Neuronal stem cell (in vitro differentiated cells): ENCODE results near the gene IFT25.

Source experiments
- DNase-seq: peaks from one replicate; pipeline ENCODE4 v3.0.0-alpha.2; 2013; ENCODE audit warnings: low spot score
- H2AFZ ChIP-seq: one replicate; pipeline ENCODE4 v1.6.1; 2013; ENCODE audit warnings: mild to moderate bottlenecking, low read length, inconsistent platforms
- H2AK5ac ChIP-seq: 2 replicates; pipeline ENCODE4 v1.6.1; 2013; ENCODE audit warnings: low read depth, mild to moderate bottlenecking, inconsistent platforms, low read length, moderate library complexity, mixed read lengths
- H2BK120ac ChIP-seq: 2 replicates; pipeline ENCODE4 v1.6.1; 2013; ENCODE audit warnings: low read depth, mild to moderate bottlenecking, inconsistent platforms, low read length, moderate library complexity, mixed read lengths
- H2BK12ac ChIP-seq: one replicate; pipeline ENCODE4 v1.6.1; 2013; ENCODE audit warnings: low read length, inconsistent platforms
- H2BK15ac ChIP-seq: 2 replicates; pipeline ENCODE4 v1.6.1; 2013; ENCODE audit warnings: mild to moderate bottlenecking, low read length, inconsistent platforms, mixed read lengths
- H2BK5ac ChIP-seq: one replicate; pipeline ENCODE4 v1.6.1; 2013; ENCODE audit warnings: inconsistent platforms, mild to moderate bottlenecking, low read length, moderate library complexity
- H3K14ac ChIP-seq: one replicate; pipeline ENCODE4 v1.6.1; 2013; ENCODE audit warnings: low read length, inconsistent platforms
- H3K18ac ChIP-seq: 2 replicates; pipeline ENCODE4 v1.6.1; 2013; ENCODE audit warnings: low read length, inconsistent platforms
- H3K23ac ChIP-seq: 2 replicates; pipeline ENCODE4 v1.6.1; 2013; ENCODE audit warnings: low read depth, mild to moderate bottlenecking, mixed read lengths, low read length, inconsistent platforms; ENCODE audit not compliant: poor library complexity
- H3K27ac ChIP-seq: replicated peaks from 3 replicates; pipeline ENCODE4 v1.5.1; 2013; ENCODE audit warnings: low read length, inconsistent platforms
- H3K27me3 ChIP-seq, 3 experiments: 2 replicates each; pipeline ENCODE4 v1.6.1; 2013; ENCODE audit warnings: low read length in 3 of 3, mild to moderate bottlenecking in 2 of 3, inconsistent platforms in 1 of 3, low read depth in 1 of 3, mixed read lengths in 1 of 3, moderate library complexity in 1 of 3; ENCODE audit not compliant: control insufficient read depth in 3 of 3, insufficient read depth in 3 of 3
- H3K36me3 ChIP-seq, 2 donors: replicated peaks in 1 of 2; 2 replicates each; pipeline ENCODE4 v1.6.1; 2013; ENCODE audit warnings: low read length in 2 of 2; ENCODE audit not compliant: control insufficient read depth in 2 of 2, insufficient read depth in 2 of 2
- H3K4ac ChIP-seq: 2 replicates; pipeline ENCODE4 v1.6.1; 2013; ENCODE audit warnings: inconsistent platforms, mild to moderate bottlenecking, low read length, moderate library complexity
- H3K4me1 ChIP-seq, 2 donors: 1 replicate in 1 of 2; 2 replicates in 1 of 2; pipeline ENCODE4 v1.6.1; 2013; ENCODE audit warnings: low read length in 2 of 2, low read depth in 1 of 2; ENCODE audit not compliant: control insufficient read depth in 2 of 2, insufficient read depth in 1 of 2
- H3K4me2 ChIP-seq: one replicate; pipeline ENCODE4 v1.6.1; 2013; ENCODE audit warnings: mild to moderate bottlenecking, low read length, inconsistent platforms; ENCODE audit not compliant: insufficient read depth, poor library complexity, severe bottlenecking
- H3K4me3 ChIP-seq, 2 donors: 2 replicates each; pipeline ENCODE4 v1.5.1; 2013; ENCODE audit warnings: low read length in 2 of 2, mild to moderate bottlenecking in 2 of 2, inconsistent platforms in 1 of 2, moderate library complexity in 1 of 2
- H3K79me1 ChIP-seq: one replicate; pipeline ENCODE4 v1.6.1; 2013; ENCODE audit warnings: low read depth, mild to moderate bottlenecking, inconsistent platforms, low read length, moderate library complexity
- H3K9ac ChIP-seq: one replicate; pipeline ENCODE4 v1.6.1; 2013; ENCODE audit warnings: mild to moderate bottlenecking, low read depth, low read length, inconsistent platforms; ENCODE audit not compliant: poor library complexity
- H3K9me3 ChIP-seq, 2 donors: replicated peaks in 1 of 2; 2 replicates each; pipeline versions ENCODE3 to v1.6.1; 2013; ENCODE audit warnings: low read length in 2 of 2, mild to moderate bottlenecking in 2 of 2, inconsistent platforms in 1 of 2, low read depth in 1 of 2, mixed read lengths in 1 of 2, moderate library complexity in 1 of 2; ENCODE audit not compliant: control insufficient read depth in 2 of 2, insufficient read depth in 1 of 2
- H4K8ac ChIP-seq: one replicate; pipeline ENCODE4 v1.6.1; 2013; ENCODE audit warnings: low read depth, mild to moderate bottlenecking, inconsistent platforms, low read length, moderate library complexity
- H4K91ac ChIP-seq: one replicate; pipeline ENCODE4 v1.6.1; 2013; ENCODE audit warnings: low read length, low read depth, mild to moderate bottlenecking, inconsistent platforms; ENCODE audit not compliant: poor library complexity
- WGBS, 2 donors: extraction: QIAGEN DNeasy Blood & Tissue Kit; methylation state at CpG; one replicate each; pipeline ENCODE4 v1.1.7; 2013; ENCODE audit warnings: missing lambda C conversion rate in 2 of 2, mixed read lengths in 1 of 2; ENCODE audit not compliant: insufficient read length in 2 of 2, insufficient replicate concordance in 1 of 2; ENCODE audit errors: extremely low coverage in 2 of 2; 5-methylcytosine and 5-hydroxymethylcytosine counted together

The IFT25 gene

DNA sequence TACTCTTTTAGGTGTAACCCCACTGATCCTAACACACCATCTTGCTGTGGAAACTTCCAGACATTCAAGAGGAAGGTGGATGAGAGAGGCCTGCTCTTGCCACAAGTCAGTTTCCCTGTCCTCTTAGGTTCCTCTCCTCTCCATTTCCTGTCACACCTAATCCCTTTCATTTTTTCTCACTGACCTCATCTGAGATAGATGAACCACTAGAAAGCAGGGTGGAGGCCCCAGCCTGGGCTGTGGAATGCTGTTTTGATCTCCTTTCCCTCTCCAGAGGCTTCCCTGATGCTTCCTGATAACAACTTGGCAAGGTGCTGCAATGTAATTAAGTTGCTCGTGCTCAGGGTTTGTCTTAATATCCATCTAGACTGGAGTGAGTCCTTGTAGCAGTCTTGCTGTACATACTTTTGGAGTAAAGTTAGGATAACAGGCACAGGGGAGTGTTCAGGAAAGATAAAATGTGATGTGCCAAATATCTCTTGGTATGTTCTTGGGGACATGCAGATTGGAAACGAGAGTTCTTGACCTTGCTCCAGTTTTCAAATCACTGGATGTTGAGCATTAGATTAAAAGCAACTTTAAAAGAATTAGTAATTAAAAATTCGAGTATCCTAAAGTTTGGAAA lies 11.8 kb upstream of the IFT25 start:
- no peak overlapping the region for H4K91ac ChIP-seq
- no peak overlapping the region for H2BK120ac ChIP-seq
- no peaks in the 10 kb centered on the region for H3K4me1 ChIP-seq
- H2BK12ac ChIP-seq: no peak overlapping the region
- H3K14ac ChIP-seq: no peak overlapping the region
- H3K27ac ChIP-seq: no peak overlapping the region
- H3K4me2 ChIP-seq: no peak overlapping the region
- no peak overlapping the region for H2BK15ac ChIP-seq
- no peak overlapping the region for H2AFZ ChIP-seq
- no peak for DNase-seq
- H3K4ac ChIP-seq: no peak overlapping the region
- H3K9me3 ChIP-seq: no peaks in the 10 kb centered on the region
- whole genome bisulfite sequencing, 2 donors: no CpG with 5 or more reads among the region's 3 CpGs
- H2BK5ac ChIP-seq: no peak overlapping the region
- H3K27me3 ChIP-seq: no peaks in the 10 kb centered on the region
- no peak overlapping the region for H2AK5ac ChIP-seq
- no peak overlapping the region for H4K8ac ChIP-seq
- peaks cover 24 to 92% of the 10 kb centered on the region in 2 donors for H3K36me3 ChIP-seq
- no peak overlapping the region for H3K23ac ChIP-seq
- no peak overlapping the region for H3K4me3 ChIP-seq
- no peak overlapping the region for H3K18ac ChIP-seq
- H3K9ac ChIP-seq: no peak overlapping the region
- no peaks in the 10 kb centered on the region for H3K79me1 ChIP-seq

DNA sequence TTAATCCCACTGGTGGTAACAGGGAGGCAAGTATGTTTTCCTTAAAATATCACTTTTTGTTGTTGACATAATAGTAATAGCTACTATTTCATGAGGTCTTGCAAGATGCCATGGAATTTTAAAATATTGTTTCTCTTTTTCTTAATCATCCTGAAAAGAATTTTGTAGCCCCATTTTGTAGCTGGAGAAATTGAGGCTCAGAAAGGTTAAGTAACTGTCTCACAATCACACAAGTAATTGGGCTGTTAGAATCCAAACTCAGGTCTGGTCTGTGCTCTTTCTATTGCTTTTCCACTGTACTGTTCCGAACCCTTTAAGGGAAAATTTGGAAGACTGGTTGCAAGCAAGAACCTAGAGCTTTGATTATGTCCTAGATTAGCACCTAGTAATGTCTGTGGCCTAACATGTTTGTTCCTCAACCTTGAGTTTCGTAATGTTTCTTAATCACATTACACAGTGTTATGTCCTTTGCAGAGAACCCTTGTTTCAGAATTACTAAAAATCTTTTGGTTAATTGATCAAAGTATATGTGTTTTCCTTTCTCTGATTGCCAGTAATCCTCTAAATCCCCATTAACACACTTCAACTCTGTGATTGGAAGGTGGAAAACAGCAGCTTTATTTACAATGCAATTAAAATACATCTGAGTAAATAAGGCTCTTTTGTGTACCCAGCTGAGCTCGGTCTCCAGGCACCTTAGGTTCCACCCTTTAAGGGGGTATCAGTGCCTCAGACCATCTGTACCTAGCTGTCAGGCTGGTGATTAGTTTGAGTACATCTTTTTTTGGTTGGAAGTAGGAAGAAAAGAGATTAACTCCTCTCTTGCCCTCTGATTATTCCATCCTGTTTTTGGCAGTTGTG lies 11.0 kb upstream of the IFT25 start:
- Histone ChIP-seq H3K79me1 (peaks cover 1% of the 10 kb centered on the region), H3K4ac (no peak overlapping the region), H4K8ac (no peak overlapping the region), H3K4me3 (no peak overlapping the region), H3K9ac (no peak overlapping the region), H4K91ac (no peak overlapping the region), H2BK12ac (no peak overlapping the region), H2BK5ac (no peak overlapping the region), H2AFZ (no peak overlapping the region), H2AK5ac (no peak overlapping the region), H3K36me3 (peaks cover 27 to 92% of the 10 kb centered on the region in 2 donors), H3K4me2 (no peak overlapping the region), H3K23ac (no peak overlapping the region), H3K9me3 (no peaks in the 10 kb centered on the region), H3K14ac (no peak overlapping the region), H2BK120ac (no peak overlapping the region), H3K18ac (no peak overlapping the region), H3K27ac (no peak overlapping the region), H2BK15ac (no peak overlapping the region), H3K4me1 (no peaks in the 10 kb centered on the region), H3K27me3 (no peaks in the 10 kb centered on the region)
- no peak for DNase-seq
- no CpG with 5 or more reads among the region's 3 CpGs for WGBS, 2 donors

DNA sequence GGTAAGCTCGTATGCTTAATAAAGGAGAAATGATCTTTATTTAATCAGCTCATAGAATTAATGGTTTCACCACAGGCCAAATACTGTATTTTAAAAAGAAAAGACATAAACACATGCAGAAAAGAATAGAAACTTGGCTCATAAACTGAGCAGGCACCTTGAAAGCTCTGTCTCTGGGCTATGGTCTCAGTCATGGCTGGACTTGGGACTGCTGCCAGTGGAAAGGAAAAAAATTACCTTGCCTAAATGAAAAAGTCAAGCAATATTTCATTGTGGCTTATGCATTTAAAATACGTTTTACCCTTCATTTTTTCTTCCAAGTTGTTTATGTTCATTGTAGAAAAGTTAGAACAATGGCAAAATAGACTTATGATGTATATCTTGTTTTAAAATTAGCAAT lies 8.6 kb upstream of the IFT25 start:
- H3K36me3 ChIP-seq: peaks cover 21 to 73% of the 10 kb centered on the region in 2 donors
- no peak overlapping the region for H2BK12ac ChIP-seq
- H2AFZ ChIP-seq: no peak overlapping the region
- H3K79me1 ChIP-seq: peaks cover 1% of the 10 kb centered on the region
- no peak overlapping the region for H3K4me3 ChIP-seq
- no CpG with 5 or more reads among the region's 2 CpGs for WGBS, 2 donors
- no peak overlapping the region for H4K8ac ChIP-seq
- no peak overlapping the region for H4K91ac ChIP-seq
- H3K4ac ChIP-seq: no peak overlapping the region
- no peak overlapping the region for H3K23ac ChIP-seq
- H3K14ac ChIP-seq: no peak overlapping the region
- H3K18ac ChIP-seq: no peak overlapping the region
- no peak overlapping the region for H3K4me2 ChIP-seq
- no peak overlapping the region for H3K27ac ChIP-seq
- DNase-seq: no peak
- no peaks in the 10 kb centered on the region for H3K9me3 ChIP-seq
- no peak overlapping the region for H2BK120ac ChIP-seq
- no peak overlapping the region for H3K9ac ChIP-seq
- H2AK5ac ChIP-seq: no peak overlapping the region
- H2BK15ac ChIP-seq: no peak overlapping the region
- no peak overlapping the region for H2BK5ac ChIP-seq
- no peaks in the 10 kb centered on the region for H3K4me1 ChIP-seq
- H3K27me3 ChIP-seq: no peaks in the 10 kb centered on the region

DNA sequence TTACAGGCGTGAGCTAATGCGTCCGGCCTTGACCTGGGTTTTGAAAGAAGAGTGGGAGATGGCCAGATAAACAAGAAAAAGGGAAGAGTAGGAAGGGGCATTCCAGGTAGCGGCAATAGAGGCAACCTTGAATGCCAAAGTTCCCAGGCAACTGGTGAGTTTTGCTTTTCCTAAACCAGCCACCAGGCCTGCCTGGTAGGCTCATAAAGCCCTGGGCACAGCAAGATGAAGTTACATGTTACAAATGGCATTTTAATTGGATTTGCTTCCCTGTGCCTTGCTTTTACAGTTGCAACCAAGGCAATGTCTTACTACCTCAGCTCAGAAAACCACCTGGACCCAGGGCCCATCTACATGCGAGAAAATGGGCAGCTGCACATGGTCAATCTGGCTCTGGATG lies 6.2 kb upstream of the IFT25 start:
- no peak overlapping the region for H2BK120ac ChIP-seq
- no peaks in the 10 kb centered on the region for H3K9me3 ChIP-seq
- H2AFZ ChIP-seq: no peak overlapping the region
- peaks cover 2 to 6% of the 10 kb centered on the region in 2 donors for H3K4me1 ChIP-seq
- H3K14ac ChIP-seq: no peak overlapping the region
- DNase-seq: no peak
- H3K79me1 ChIP-seq: peaks cover 2% of the 10 kb centered on the region
- no peak overlapping the region for H3K4ac ChIP-seq
- no peak overlapping the region for H3K9ac ChIP-seq
- no peaks in the 10 kb centered on the region for H3K27me3 ChIP-seq
- H4K8ac ChIP-seq: no peak overlapping the region
- peaks cover 16 to 63% of the 10 kb centered on the region in 2 donors for H3K36me3 ChIP-seq
- no peak overlapping the region for H2BK12ac ChIP-seq
- H2BK15ac ChIP-seq: no peak overlapping the region
- WGBS, 2 donors: no CpG with 5 or more reads among the region's 5 CpGs
- no peak overlapping the region for H3K27ac ChIP-seq
- H2BK5ac ChIP-seq: no peak overlapping the region
- H3K4me3 ChIP-seq: no peak overlapping the region
- H2AK5ac ChIP-seq: no peak overlapping the region
- no peak overlapping the region for H4K91ac ChIP-seq
- no peak overlapping the region for H3K4me2 ChIP-seq
- H3K18ac ChIP-seq: no peak overlapping the region
- no peak overlapping the region for H3K23ac ChIP-seq
